Pulmonary artery endothelial cell (primary cell): Measurements from ENCODE around the gene PPIL6. TPM values are rescaled to one million over a fixed set of nuclear protein-coding genes. Genes with fewer than 3 reads are reported as not detected.

ENCODE experiments used
- DNase-seq: peaks from one replicate; pipeline ENCODE4 v3.0.0-alpha.2; 2011; ENCODE audit warnings: low read depth, low spot score
- total RNA-seq: library from RNA; depleted of rRNA; stranded (reverse); fragments of >200 nt; gene quantifications from 2 replicates; pipeline ENCODE4 v1.2.3, GENCODE V29; 2014

The PPIL6 gene
- total RNA-seq, result 0.49 and 1.1 TPM in 2 replicates

DNA sequence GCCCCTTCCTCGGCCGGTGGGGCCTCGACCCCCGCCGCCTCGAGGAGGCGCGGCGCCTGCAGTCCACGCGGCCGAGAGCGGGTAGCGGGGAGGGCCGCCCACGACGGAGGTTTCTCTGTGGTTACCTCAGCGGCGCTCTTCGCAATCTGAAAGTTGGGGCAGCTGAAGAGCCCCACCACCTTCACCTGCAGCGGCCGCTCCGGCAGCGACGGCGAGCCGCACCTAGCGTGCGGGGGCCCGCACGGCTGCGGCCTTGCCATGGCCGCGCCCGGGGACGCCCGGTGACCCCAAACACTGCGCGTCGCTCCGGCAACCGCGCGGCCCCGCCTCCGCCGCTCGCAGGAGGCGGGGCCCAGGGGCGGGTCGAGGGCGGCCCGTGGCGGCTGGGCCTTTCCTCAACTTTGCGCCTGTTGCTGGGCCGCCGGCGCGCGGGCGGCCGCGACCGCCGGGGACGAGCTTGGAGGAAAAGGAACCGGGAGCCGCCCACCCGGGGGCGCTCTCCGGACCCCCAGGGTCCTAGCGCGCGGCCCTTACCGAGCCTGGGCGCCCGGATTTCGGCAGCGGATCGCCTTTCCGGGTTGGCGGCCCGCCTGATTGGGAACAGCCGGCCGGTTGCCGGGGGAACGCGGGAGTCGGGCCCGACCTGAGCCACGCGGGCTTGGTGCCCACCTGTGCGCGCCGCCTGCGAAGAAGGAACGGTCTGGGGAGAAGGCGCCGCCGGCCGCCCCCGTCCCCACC, at the start of gene PPIL6, which contains the start of gene SMPD2:
Gene PPIL6 (minus strand): TSS at position 298 of the 738 bp plus-strand sequence. CDS start 38 bp downstream, at position 260.
Gene SMPD2 (plus strand): TSS at position 394 of the 738 bp plus-strand sequence. CDS start 398 bp downstream, outside the sequence.
- peak; percentile 52 for DNase-seq

GRCh38 chr6:109488001-109488400, 47.6 kb upstream of the PPIL6 start:
- DNase-seq, result no peak

DNA sequence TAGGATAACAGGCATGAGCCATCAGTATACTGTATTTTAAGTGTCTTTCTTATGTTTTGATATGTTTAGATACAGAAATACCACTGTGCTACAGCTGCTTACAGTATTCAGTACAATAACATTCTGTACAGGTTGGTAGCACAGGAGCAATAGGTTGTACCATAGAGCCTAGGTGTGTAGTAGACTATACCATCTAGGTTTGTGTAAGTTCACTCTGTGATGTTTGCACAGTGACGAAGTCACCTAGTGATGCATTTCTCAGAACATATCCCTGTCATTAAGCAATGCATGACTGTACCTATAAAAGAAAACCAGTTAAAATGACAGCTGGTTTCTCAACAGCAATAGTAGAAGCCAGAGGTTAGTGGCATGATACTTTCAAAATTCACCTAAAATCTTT, 45.6 kb upstream of the PPIL6 start:
- no peak for DNase-seq

- DNase-seq, result no peak
Measured at GRCh38 chr6:109485266-109485935, 45.0 kb upstream of the PPIL6 start.

DNA sequence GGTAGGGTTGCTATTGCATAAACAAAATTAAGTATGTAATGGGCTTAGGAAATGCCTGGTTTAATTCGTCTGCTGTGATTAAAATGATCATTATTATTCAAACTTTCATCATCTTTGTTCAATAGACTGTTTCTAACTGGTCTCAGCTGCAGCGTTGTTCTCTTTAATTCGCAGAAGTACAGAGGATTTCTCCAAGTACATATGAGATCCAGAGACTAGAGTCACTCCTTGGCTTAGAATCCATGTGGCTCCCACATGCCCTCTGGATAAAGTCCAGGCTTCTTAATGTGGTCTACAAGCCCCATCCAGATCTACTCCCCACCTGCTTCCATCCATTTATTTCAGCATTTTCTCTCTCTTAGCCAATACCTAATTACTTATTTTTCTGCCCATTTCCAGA, 43.7 kb upstream of the PPIL6 start:
- no peak for DNase-seq

DNA sequence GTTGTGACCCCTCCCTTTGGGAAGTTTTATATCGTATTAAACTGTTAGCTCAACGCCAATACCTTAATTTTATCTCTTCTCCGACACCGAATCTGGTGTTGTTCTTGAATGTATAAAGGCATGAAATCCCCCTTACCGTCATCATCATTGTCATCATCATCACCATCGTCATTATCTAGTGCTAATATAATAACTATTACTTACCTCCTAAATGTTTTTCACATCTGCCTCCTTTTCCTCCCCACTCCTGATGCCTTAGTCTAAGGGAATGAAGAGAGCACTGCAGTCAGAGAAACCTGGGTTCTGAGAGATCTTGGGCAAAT, 43.3 kb upstream of the PPIL6 start:
- DNase-seq, result no peak

- DNase-seq, result peak; percentile 52
Measured at GRCh38 chr6:109482905-109483734, 42.7 kb upstream of the PPIL6 start, which contains the start of gene ZBTB24. Gene ZBTB24, minus strand, starts transcription at chr6:109483219. Its CDS starts 1,193 bp downstream, at chr6:109482026.

GRCh38 chr6:109480993-109481480, 40.6 kb upstream of the PPIL6 start:
- DNase-seq, result no peak

- no peak for DNase-seq
Measured at GRCh38 chr6:109478841-109479624, 38.6 kb upstream of the PPIL6 start.

DNA sequence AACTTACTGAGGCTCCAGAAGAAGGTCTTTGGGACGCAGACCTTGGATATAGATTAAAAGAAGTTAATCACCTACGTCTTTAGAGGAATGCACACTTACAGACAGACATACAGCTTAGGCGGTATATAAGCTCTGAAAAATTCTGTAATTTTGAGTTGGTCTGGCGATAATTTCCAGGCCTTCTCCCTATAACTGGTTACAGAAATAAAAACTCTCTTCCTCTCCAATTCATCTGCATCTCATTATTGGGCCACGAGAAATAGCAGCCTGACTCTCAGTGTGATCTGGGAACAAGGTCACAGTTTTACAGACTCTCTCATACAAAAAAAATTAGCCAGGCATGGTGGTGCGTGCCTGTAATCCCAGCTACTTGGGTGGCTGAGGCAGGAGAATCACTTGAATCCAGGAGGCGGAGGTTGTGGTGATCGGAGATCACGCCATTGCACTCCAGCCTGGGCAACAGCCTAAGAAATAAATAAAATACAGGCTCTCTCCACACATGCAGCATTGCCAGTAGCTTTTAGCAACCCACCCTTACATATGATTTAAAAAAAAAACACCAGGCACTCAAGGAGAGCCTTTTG, 37.9 kb upstream of the PPIL6 start:
- DNase-seq, result no peak

GRCh38 chr6:109477725-109478124, 37.3 kb upstream of the PPIL6 start:
- DNase-seq, result no peak

DNA sequence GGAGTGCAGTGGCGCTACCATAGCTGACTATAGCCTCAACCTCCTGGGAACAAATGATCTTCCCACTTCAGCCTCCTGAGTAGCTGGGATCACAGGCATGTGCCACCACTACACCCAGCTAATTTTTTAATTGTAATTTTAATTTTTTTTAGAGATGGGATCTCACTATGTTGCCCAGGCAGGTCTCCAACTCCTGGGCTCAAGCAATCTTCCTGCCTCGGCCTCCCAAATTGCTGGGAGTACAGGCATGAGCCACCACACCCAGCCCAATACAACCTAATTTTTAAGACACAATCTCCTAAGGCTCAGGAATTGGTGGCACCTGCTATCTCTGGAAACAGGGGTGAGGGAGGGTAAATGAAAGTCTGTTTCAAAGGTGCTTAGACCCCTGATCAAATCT, 36.8 kb upstream of the PPIL6 start:
- no peak for DNase-seq

GRCh38 chr6:109475625-109476024, 35.2 kb upstream of the PPIL6 start:
- DNase-seq, result no peak

- DNase-seq, result no peak
Measured at GRCh38 chr6:109474995-109475394, 34.6 kb upstream of the PPIL6 start.

GRCh38 chr6:109473120-109473519, 32.7 kb upstream of the PPIL6 start:
- DNase-seq, result no peak

DNA sequence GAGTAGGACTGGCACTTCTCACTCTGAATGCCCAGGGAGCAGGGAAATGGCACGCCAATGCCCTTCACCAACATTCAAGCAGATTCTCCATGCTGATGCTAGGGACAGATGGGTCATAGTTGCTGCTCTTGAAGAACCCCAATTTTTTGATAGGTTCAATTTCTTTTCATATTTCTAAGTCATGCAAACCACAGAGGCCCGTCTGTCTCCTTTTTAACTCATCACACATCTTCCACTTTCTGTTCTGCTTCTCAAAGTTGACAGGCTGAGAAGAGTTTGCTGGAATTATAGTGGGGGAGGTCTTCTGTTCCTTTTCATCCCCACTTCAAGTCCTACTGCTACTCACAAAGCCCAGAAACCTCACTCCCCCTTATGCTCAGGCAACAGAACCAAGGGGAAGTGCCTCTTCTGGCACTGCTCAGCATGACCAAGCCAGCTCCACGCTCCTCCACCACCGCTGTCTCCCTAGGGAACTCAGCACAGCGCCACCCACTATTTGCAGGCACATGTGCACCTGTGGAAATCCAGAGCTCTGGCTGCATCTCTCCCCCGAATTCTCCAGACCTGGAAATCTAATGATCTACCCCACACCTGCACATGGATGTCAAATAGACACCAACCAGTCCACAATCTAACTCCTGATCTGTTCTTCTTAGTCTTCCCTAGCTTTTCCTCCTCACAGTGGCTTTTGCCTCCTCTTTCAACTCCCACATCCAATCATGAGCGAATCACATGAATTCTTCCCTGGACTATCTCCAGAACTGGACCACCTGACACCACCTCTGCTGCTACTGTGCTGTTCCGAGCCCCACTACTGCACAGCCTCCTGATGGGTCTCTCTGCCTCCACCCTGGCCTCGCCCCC, 31.9 kb upstream of the PPIL6 start:
- DNase-seq, result no peak

- DNase-seq, result no peak
Measured at GRCh38 chr6:109471105-109471810, 30.8 kb upstream of the PPIL6 start.

GRCh38 chr6:109469591-109470189, 29.3 kb upstream of the PPIL6 start:
- DNase-seq, result no peak

DNA sequence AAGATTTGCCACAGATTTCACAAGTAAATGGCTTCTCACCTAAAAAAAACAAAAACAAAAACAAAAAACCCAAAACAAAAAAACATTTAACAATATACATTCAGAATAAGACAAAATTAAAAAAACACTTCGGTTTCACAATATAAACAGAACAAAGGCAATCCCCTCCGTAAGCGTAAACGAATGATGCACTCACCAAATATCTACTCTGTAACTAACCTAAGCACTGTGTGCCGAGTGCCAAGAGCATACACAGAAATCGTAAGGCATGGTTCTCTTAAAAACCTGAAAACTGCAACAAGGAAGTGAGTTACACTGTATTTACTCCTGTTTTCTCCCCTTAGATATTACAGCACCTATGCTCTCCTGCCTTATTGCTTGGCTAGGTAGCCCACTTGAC, 27.3 kb upstream of the PPIL6 start:
- no peak for DNase-seq
